Measurements from ENCODE around the gene TRUB1. TPM values are rescaled to one million over a fixed set of nuclear protein-coding genes. Genes with fewer than 3 reads are reported as not detected.

TRUB1 gene
- total and polyA plus RNA-seq, 2 of the 4 experiments (the other 2 are of a cell fraction), result 9.1 to 17.9 TPM

- BruUV-seq (replicated peaks), result no TSS peak
- Histone ChIP-seq H3K4ac (ENCODE audit: low read depth, low read length) (peak overlapping the region; percentile 77; the same call in 1 of the 2 replicates), H3K4me1 (ENCODE audit: control insufficient read depth, insufficient read depth, low read length) (peaks cover 5% of the 10 kb centered on the region; the same call in 1 of the 2 replicates), H2BK15ac (ENCODE audit: low read depth, low read length) (no peak overlapping the region), H2BK5ac (ENCODE audit: low read depth, low read length, poor library complexity, severe bottlenecking) (peak overlapping the region; percentile 8), H3K56ac (ENCODE audit: extremely low read depth, insufficient read depth, low read length) (no peak overlapping the region), H3K23ac (ENCODE audit: low read depth, low read length) (peak overlapping the region; percentile 9; the same call in 1 of the 2 replicates), H3K9me3 (ENCODE audit: control insufficient read depth, insufficient read depth, low read length) (peaks cover 9% of the 10 kb centered on the region; the same call in 1 of the 2 replicates), H4K8ac (ENCODE audit: low read depth in 2 of 2, low read length in 2 of 2) (no peak overlapping the region), H3K18ac (ENCODE audit: low read depth, low read length) (peak overlapping the region; percentile 13; the same call in 1 of the 2 replicates), H3K36me3 (ENCODE audit: control insufficient read depth, insufficient read depth, low read length) (peaks cover 1% of the 10 kb centered on the region; the same call in 1 of the 2 replicates), H3K9ac (ENCODE audit: low read depth, low read length) (no peak overlapping the region), H3K9me1 (ENCODE audit: insufficient read depth, low read length) (no peaks in the 10 kb centered on the region), H4K5ac (ENCODE audit: low read depth, low read length) (no peak overlapping the region; the same call in 1 of the 2 replicates), H3K4me2 (ENCODE audit: low read depth, low read length) (peak overlapping the region; percentile 8; the same call in 1 of the 2 replicates), H2BK20ac (ENCODE audit: low read depth, low read length) (peak overlapping the region; percentile 36; the same call in 1 of the 2 replicates), H2BK120ac (ENCODE audit: low read depth, low read length) (peak overlapping the region; percentile 59), H3K27ac (ENCODE audit: insufficient read depth, low read length) (no peak overlapping the region), H3K79me1 (ENCODE audit: low read depth in 1 of 2, low read length in 2 of 2) (peaks cover 0 to 3% of the 10 kb centered on the region in 2 experiments; a peak in 2 of 4 replicates), H3K14ac (replicated peaks; ENCODE audit: low read depth, low read length) (peak overlapping the region; percentile 6; the same call in 1 of the 2 replicates), H3K4me3 (ENCODE audit: insufficient read depth, low read depth, low read length) (no peak overlapping the region), H2AFZ (replicated peaks; ENCODE audit: low read length, poor library complexity) (no peak overlapping the region), H2AK9ac (replicated peaks; ENCODE audit: low read depth, low read length, poor library complexity) (no peak overlapping the region), H4K91ac (ENCODE audit: insufficient read depth, low read depth, low read length) (no peak overlapping the region), H3K27me3 (ENCODE audit: control insufficient read depth, insufficient read depth, low read length) (no peaks in the 10 kb centered on the region), H2AK5ac (ENCODE audit: low read depth, low read length) (no peak overlapping the region), H4K20me1 (ENCODE audit: insufficient read depth, low read length) (no peaks in the 10 kb centered on the region)
- intact Hi-C loops (cut with micrococcal nuclease), result no loop called here
- TF ChIP-seq CEBPB (IDR thresholded peaks at IDR 0.05; ENCODE audit: low read depth, low read length), result no peak; the same call in 1 of the 2 replicates
- no peak for TF ChIP-seq NFE2L2 (IDR thresholded peaks at IDR 0.05; ENCODE audit: low read depth, low read length)
- TF ChIP-seq MAFK (IDR thresholded peaks at IDR 0.05; ENCODE audit: low read depth, low read length), result peak; percentile 41; the same call in 1 of the 2 replicates
- no peak for TF ChIP-seq FOS (IDR thresholded peaks at IDR 0.05; ENCODE audit: low read depth, low read length)
- TF ChIP-seq MAZ (IDR thresholded peaks at IDR 0.05; ENCODE audit: borderline replicate concordance, low read depth, low read length), result no peak
- no peak for TF ChIP-seq USF2 (IDR thresholded peaks at IDR 0.05; ENCODE audit: low read depth, low read length)
- TF ChIP-seq MXI1 (IDR thresholded peaks at IDR 0.05; ENCODE audit: borderline replicate concordance, low read depth, low read length), result no peak
- peak; percentile 33 for TF ChIP-seq RCOR1 (IDR thresholded peaks at IDR 0.05; ENCODE audit: insufficient replicate concordance, low read length)
- peak; percentile 21; the same call in 1 of the 2 replicates for TF ChIP-seq BHLHE40 (IDR thresholded peaks at IDR 0.05; ENCODE audit: low read depth, low read length)
- TF ChIP-seq CHD1 (IDR thresholded peaks at IDR 0.05; ENCODE audit: low read depth, low read length), result no peak
- peak; percentile 90 for ATAC-seq (ENCODE audit: low read depth)
- DNase-seq, result peak; percentile 92
- CTCF ChIA-PET, result interaction anchor here (0.8 kb wide), 1 partner anchor 9 kb away, joined by 3 read pairs; no protein-coding TSS in a partner anchor
- POLR2A ChIA-PET (ENCODE audit: unreplicated experiment), result no interaction called here
- in situ Hi-C loops (cut with MboI; ENCODE audit: low sequenced_read_pairs), result no loop called here
- WGBS, 2 experiments (ENCODE audit: extremely low coverage in 2 of 2, insufficient read length in 1 of 2), result no CpG with 5 or more reads among the region's 1 CpG
- dilution Hi-C loops (cut with HindIII; ENCODE audit: low sequenced_read_pairs, unreplicated experiment), result no loop called here
Measured at GRCh38 chr10:114987995-114988394, 50.0 kb downstream of the TRUB1 start.
